Measurements from ENCODE around the gene CAMTA2.
"Not testable (repeated sequence)": the region's sequence is repeated elsewhere in the genome, so short reads cannot be mapped to it uniquely, and the experiment has no call there.

Gene CAMTA2

GRCh38 chr17:4934173-4934979 lies 53.1 kb downstream of the CAMTA2 start:
- intact Hi-C loops (cut with micrococcal nuclease), result no loop called here
- H3K27me3 Mint-ChIP-seq, result peaks cover 16% of the 10 kb centered on the region
- peaks cover 72% of the 10 kb centered on the region for H3K36me3 Mint-ChIP-seq (ENCODE audit: low read depth)
- peak overlapping the region; percentile 70 for H3K27ac Mint-ChIP-seq
- H3K9me3 Mint-ChIP-seq, result no peaks in the 10 kb centered on the region
- H3K4me3 Mint-ChIP-seq, result peak overlapping the region; percentile 66
- peaks cover 83% of the 10 kb centered on the region for H3K4me1 Mint-ChIP-seq (ENCODE audit: low read depth)

- Mint-ChIP-seq H3K4me3 (peak overlapping the region; percentile 66), H3K36me3 (ENCODE audit: low read depth) (peaks cover 70% of the 10 kb centered on the region), H3K4me1 (ENCODE audit: low read depth) (peaks cover 76% of the 10 kb centered on the region), H3K9me3 (no peaks in the 10 kb centered on the region), H3K27ac (peak overlapping the region; percentile 70), H3K27me3 (peaks cover 16% of the 10 kb centered on the region)
- intact Hi-C loops (cut with micrococcal nuclease), result no loop called here
These were observed 53.8 kb downstream of the CAMTA2 start for GRCh38 chr17:4933646-4934045.

- Mint-ChIP-seq H3K27ac (peak overlapping the region; percentile 70), H3K4me3 (peak overlapping the region; percentile 30), H3K36me3 (ENCODE audit: low read depth) (peaks cover 64% of the 10 kb centered on the region), H3K27me3 (peaks cover 16% of the 10 kb centered on the region), H3K9me3 (no peaks in the 10 kb centered on the region), H3K4me1 (ENCODE audit: low read depth) (peaks cover 68% of the 10 kb centered on the region)
- intact Hi-C loops (cut with micrococcal nuclease), result no loop called here
These were observed 54.7 kb downstream of the CAMTA2 start for GRCh38 chr17:4932756-4933155.

- Mint-ChIP-seq H3K4me1 (ENCODE audit: low read depth) (peaks cover 67% of the 10 kb centered on the region), H3K27me3 (peaks cover 16% of the 10 kb centered on the region), H3K27ac (peak within 1 kb of the TSS; percentile 70), H3K36me3 (ENCODE audit: low read depth) (peaks cover 56% of the 10 kb centered on the region), H3K9me3 (no peaks in the 10 kb centered on the region), H3K4me3 (peak within 1 kb of the TSS; percentile 38)
- intact Hi-C loops (cut with micrococcal nuclease), result no loop called here
These were observed 55.5 kb downstream of the CAMTA2 start, which contains the start of gene GP1BA for GRCh38 chr17:4931963-4932362. Gene GP1BA (plus strand): TSS chr17:4932277. CDS start chr17:4932605, 328 bp downstream.

- peaks cover 34% of the 10 kb centered on the region for H3K36me3 Mint-ChIP-seq (ENCODE audit: low read depth)
- H3K4me1 Mint-ChIP-seq (ENCODE audit: low read depth), result peaks cover 51% of the 10 kb centered on the region
- intact Hi-C loops (cut with micrococcal nuclease), result no loop called here
- H3K9me3 Mint-ChIP-seq, result no peaks in the 10 kb centered on the region
- H3K27ac Mint-ChIP-seq, result no peak overlapping the region
- peaks cover 14% of the 10 kb centered on the region for H3K27me3 Mint-ChIP-seq
- H3K4me3 Mint-ChIP-seq, result no peak overlapping the region
These were observed 58.6 kb downstream of the CAMTA2 start for GRCh38 chr17:4928881-4929280.

GRCh38 chr17:4926577-4927335 lies 60.7 kb downstream of the CAMTA2 start:
- H3K9me3 Mint-ChIP-seq; H3K4me3 Mint-ChIP-seq; intact Hi-C loops (cut with micrococcal nuclease); H3K27me3 Mint-ChIP-seq: not testable (repeated sequence)
- peaks cover 28% of the 10 kb centered on the region for H3K36me3 Mint-ChIP-seq (ENCODE audit: low read depth)
- H3K27ac Mint-ChIP-seq, result peak overlapping the region; percentile 56
- peaks cover 30% of the 10 kb centered on the region for H3K4me1 Mint-ChIP-seq (ENCODE audit: low read depth)

- H3K4me1 Mint-ChIP-seq (ENCODE audit: low read depth), result peaks cover 20% of the 10 kb centered on the region
- H3K36me3 Mint-ChIP-seq (ENCODE audit: low read depth), result no peaks in the 10 kb centered on the region
- intact Hi-C loops (cut with micrococcal nuclease), result no loop called here
- H3K27ac Mint-ChIP-seq, result peak overlapping the region; percentile 67
- no peaks in the 10 kb centered on the region for H3K9me3 Mint-ChIP-seq
- H3K4me3 Mint-ChIP-seq, result no peak overlapping the region
- no peaks in the 10 kb centered on the region for H3K27me3 Mint-ChIP-seq
These were observed 66.2 kb downstream of the CAMTA2 start for GRCh38 chr17:4921320-4921719.

GRCh38 chr17:4920351-4921048 lies 67.0 kb downstream of the CAMTA2 start:
- intact Hi-C loops (cut with micrococcal nuclease), result no loop called here
- H3K36me3 Mint-ChIP-seq (ENCODE audit: low read depth), result no peaks in the 10 kb centered on the region
- H3K27me3 Mint-ChIP-seq, result no peaks in the 10 kb centered on the region
- peaks cover 18% of the 10 kb centered on the region for H3K4me1 Mint-ChIP-seq (ENCODE audit: low read depth)
- peak overlapping the region; percentile 67 for H3K27ac Mint-ChIP-seq
- no peaks in the 10 kb centered on the region for H3K9me3 Mint-ChIP-seq
- H3K4me3 Mint-ChIP-seq, result no peak overlapping the region

- intact Hi-C loops (cut with micrococcal nuclease), result no loop called here
- no peaks in the 10 kb centered on the region for H3K36me3 Mint-ChIP-seq (ENCODE audit: low read depth)
- H3K27ac Mint-ChIP-seq, result peak overlapping the region; percentile 67
- H3K9me3 Mint-ChIP-seq, result no peaks in the 10 kb centered on the region
- H3K4me3 Mint-ChIP-seq, result no peak overlapping the region
- H3K27me3 Mint-ChIP-seq, result no peaks in the 10 kb centered on the region
- H3K4me1 Mint-ChIP-seq (ENCODE audit: low read depth), result peaks cover 18% of the 10 kb centered on the region
These were observed 67.9 kb downstream of the CAMTA2 start for GRCh38 chr17:4919511-4920047.

Data from dendritic cell treated with granulocyte-macrophage colony-stimulating factor and Interleukin-4, amounts not matched to agents 40 ng/mL and 50 ng/mL, for 4 days (primary cell).